Stimulated activated CD8-positive, alpha-beta memory T cell treated with anti-CD3 and anti-CD28 coated beads, Interleukin-7, amount 100 ng/mL, for 24 hours (primary cell): ENCODE data around the gene PGGT1B.
A peak's percentile ranks its signal among the peaks of the same experiment; 100 is the strongest.

ENCODE experiments used
- DNase-seq: peaks from one replicate; pipeline ENCODE4 v3.0.0-alpha.2; 2020; ENCODE audit warnings: low read depth

PGGT1B gene

DNA sequence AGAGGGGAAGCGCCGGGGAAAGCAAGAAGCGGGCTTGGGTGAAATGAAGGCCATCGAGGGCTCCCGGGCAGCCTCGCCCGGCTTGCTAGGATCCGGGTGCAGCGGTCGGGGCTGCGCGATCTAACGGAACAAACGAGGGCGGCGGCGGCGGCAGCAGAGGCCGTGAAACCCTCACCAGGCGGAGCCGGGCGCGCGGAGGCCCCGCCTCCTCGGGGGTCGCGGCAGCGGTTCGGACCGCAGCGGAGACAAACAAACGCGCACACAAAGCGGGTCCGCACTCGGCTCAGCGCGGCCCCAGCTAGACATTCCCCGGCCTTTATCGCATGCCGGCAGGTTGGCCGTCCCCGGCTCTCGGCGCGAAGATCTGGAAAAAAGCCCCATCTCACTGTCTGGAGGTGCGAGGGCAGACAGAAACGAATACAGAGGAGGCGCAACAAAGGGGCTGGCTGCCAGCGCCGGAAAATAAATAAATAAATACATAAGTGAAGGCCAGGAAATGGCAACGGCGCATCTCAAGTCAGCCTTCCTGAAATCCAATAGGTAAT is 82.4 kb downstream of the PGGT1B start:
- no peak for DNase-seq

- DNase-seq: no peak
These were observed 83.1 kb downstream of the PGGT1B start for GRCh38 chr5:115179394-115180164.

GRCh38 chr5:115179030-115179393 is 83.7 kb downstream of the PGGT1B start:
- no peak for DNase-seq

DNA sequence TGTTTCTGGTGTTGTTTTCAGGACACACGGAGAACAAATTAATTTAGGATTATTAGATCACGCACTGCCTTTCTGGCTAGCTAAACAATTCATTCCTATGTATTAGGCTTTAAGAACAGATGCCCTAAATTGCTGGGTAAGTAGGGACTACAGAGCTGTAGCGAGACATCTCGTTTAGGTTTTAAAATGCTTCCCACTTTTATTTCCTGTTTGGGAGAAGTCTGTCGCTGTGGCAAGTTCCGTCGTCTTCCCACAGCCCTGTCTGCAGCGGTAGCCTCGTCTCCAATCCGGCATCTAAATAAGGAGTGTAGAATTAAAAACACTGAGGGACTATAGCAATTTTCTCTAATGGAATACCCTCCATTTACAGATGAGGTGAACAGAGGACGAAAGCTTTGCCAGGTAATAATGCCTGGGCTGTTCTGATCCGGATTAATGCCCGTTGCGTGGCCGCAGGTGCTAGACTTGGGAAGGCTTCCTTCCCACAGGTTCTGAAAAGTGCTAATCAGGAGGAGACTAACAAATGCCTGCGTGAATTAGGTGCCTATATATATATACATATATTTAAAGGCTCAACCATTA is 91.7 kb downstream of the PGGT1B start:
- DNase-seq: no peak

DNA sequence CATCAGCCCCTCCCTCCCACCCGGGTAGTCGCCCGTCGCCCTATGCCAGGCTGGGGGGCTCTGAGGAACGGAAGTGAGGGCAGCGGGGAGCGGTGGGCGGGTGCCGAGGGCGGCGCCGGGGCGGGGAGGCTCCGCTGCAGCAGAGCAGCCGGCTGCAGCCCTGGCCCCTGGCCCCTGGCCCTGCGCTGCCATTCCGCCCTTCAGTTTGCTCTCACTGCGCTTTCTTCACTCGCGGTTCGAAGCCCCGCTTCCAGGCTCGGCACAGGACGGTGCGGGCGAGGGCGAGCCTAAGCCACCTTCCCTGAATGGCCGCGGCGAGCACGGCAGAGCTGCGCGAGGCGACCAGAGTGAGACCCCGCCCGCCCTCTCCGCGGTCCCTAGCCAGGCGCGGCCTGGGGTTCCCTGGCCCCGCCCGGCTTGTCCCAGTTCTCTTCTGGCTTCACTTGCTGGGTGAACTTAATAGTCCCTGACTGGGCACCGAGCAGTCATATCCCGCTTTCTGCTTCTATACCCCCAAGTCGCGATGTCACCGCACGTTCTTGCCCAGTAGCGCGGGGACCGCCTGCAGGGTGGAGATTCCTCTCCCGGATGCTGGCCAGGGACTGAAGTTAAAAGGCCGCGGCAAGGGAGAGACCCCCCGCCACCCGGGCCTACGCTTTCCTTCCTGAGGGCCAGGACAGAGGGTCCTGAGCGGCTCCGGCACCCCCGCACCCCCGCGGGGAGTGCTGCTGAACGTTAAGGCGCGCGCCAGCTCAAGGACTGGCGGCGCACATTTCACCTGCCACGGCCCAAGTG is 92.3 kb downstream of the PGGT1B start:
- DNase-seq: no peak

DNA sequence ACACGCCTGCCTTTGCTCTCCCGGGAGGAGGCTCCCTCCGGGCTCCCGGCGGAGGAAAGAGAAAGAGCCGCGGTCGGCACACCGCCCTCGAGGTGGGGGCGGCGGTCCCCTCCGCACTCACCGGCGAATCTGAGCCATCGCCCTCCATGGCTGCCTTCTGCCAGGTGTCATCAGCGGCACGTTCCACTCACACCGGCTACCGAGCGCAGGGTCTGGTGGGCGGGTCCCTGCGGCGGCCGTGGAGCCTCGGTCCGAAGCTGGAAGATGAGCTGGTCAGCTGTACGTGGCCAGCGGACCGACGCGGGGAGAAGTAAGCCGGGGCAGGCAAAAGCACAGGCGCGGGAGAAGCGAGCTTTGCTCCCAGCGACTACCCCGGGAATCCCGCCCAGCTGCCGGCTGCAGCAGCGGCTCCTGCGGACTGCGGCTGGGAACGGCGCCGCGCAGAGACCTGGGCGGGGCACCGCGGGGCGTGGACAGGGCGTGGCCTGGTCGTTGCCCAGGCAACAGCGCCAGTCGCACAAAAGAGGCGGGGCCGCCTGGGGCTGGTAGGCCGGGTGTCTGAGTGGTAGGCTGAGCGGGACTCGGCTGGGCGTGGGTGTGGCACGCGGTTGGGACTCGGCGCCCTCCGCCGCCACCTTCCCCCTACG is 93.1 kb downstream of the PGGT1B start, which contains the start of gene TRIM36:
TRIM36 (minus strand) TSS at position 422 of the 647 bp plus-strand sequence; CDS start at position 148, 274 bp downstream.
- peak; percentile 76 for DNase-seq

DNA sequence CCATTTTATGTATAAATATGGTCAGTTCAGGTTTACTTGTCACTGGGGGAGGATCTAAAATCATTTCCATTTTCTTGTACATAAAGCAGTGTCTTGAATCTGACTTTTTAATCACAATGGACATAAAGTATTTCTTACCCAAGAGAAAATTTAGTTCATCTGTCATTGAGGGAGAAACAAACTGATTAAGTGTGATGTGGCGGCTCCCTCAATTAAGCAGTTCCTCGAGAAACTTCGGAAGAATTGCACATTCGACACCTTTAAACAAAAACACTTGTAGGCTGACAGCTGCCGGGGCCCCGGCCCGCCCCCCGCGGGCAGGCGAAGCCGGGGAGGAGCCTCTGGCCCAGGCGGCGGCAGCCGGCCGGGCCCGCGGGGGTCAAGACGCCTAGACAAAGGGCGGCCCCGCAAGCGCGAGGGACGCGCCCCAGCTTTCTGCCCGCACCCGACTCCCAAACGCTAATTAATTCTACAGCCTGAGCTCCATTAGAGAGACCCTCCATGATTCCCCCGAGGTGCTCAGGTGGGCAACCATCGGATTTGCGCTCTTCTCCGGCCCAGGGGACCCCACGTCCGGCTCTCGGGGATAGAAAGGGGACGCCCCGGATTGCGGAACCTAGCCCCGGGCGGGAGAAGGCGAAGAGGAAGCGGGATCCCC is 93.7 kb downstream of the PGGT1B start:
- no peak for DNase-seq

GRCh38 chr5:115166744-115167393 is 95.8 kb downstream of the PGGT1B start:
- no peak for DNase-seq

GRCh38 chr5:115165790-115166189 is 96.9 kb downstream of the PGGT1B start:
- no peak for DNase-seq

GRCh38 chr5:115160975-115161475 is 101.7 kb downstream of the PGGT1B start:
- no peak for DNase-seq
